ENCODE measurements around the gene CTIF. TPM values are rescaled to one million over a fixed set of nuclear protein-coding genes. Genes with fewer than 3 reads are reported as not detected.
"Not testable (repeated sequence)": the region's sequence is repeated elsewhere in the genome, so short reads cannot be mapped to it uniquely, and the experiment has no call there.

The CTIF gene
- total RNA-seq, 1 experiment from 2014 or later = 8.2 TPM

- DNase-seq (ENCODE audit: low read depth) = no peak
Measured at GRCh38 chr18:48706731-48707130, 167.9 kb downstream of the CTIF start.

DNA sequence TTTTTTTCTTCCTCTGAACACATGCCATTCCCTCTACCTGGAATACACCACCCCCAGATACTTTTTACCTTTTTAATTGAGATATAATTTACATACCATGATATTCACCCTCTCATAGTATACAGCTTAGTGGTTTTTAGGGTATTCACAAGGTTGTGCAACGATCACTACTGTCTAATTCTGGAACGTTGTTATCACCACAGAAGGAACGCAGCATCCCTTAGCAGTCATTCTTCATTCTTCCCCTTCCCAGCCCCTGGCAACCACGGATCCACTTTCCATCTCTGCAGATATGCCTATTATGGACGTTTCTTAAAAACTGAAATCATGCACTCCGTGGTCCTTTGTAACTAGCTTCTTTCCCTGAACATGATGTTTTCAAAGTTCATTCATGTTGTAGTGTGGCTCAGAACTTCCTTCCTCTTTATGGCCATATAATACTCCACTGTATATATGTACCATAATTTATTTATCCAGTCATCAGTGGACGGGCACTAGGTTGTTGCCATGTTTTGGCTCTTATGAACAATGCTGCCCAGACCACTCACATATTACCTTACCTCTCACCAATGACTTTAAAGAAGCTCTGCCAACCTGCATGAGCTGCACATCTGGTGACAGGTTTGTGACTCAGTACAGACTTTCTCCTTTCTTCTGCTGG, 168.9 kb downstream of the CTIF start:
- DNase-seq (ENCODE audit: low read depth) = no peak

GRCh38 chr18:48708807-48709206, 170.0 kb downstream of the CTIF start:
- DNase-seq (ENCODE audit: low read depth) = no peak

GRCh38 chr18:48709371-48710062, 170.7 kb downstream of the CTIF start:
- DNase-seq (ENCODE audit: low read depth) = no peak

GRCh38 chr18:48711651-48712486, 173.0 kb downstream of the CTIF start:
- peak; percentile 27 for DNase-seq (ENCODE audit: low read depth)

- DNase-seq (ENCODE audit: low read depth) = no peak
Measured at GRCh38 chr18:48713309-48713708, 174.5 kb downstream of the CTIF start.

- no peak for DNase-seq (ENCODE audit: low read depth)
Measured at GRCh38 chr18:48714873-48715272, 176.0 kb downstream of the CTIF start.

GRCh38 chr18:48715711-48716361, 177.0 kb downstream of the CTIF start:
- no peak for DNase-seq (ENCODE audit: low read depth)

DNA sequence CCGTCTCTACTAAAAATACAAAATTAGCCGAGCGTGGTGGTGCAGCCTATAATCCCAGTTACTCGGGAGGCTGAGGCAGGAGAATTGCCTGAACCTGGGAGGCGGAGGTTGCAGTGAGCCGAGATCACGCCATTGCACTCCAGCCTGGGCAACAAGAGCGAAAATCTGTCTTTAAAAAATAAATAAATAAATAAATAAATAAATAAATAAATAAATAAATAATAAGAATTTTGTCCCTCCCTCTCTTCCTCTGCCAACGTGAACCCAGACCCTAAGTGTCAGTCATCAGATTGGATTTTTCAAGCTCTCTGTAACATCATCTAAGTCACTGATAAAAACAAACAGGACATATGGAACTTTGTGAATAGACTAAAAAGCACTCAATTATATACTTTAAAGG, 178.4 kb downstream of the CTIF start:
- DNase-seq (ENCODE audit: low read depth) = not testable (repeated sequence)

- DNase-seq (ENCODE audit: low read depth) = no peak
Measured at GRCh38 chr18:48718251-48718959, 179.6 kb downstream of the CTIF start.

DNA sequence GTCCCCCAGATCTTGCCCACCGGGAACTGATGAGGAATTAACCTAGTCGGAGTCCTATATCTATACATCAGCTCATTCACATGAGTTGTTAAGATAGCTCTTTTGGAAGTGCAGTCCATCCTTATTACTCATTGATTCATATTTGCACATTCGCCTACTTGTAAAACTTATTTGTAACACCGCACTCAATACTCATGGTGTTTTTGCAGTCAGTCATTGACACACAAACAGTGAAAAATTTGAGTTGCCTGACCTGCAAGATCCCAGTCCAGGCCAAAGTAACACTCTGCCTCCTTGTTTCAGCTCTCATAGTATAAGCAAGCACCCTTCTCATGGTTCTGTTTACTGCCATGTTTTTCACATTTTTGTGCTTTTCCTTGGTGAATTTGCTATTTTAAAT, 180.6 kb downstream of the CTIF start:
- DNase-seq (ENCODE audit: low read depth) = no peak

GRCh38 chr18:48719974-48720654, 181.3 kb downstream of the CTIF start:
- peak; percentile 24 for DNase-seq (ENCODE audit: low read depth)

DNA sequence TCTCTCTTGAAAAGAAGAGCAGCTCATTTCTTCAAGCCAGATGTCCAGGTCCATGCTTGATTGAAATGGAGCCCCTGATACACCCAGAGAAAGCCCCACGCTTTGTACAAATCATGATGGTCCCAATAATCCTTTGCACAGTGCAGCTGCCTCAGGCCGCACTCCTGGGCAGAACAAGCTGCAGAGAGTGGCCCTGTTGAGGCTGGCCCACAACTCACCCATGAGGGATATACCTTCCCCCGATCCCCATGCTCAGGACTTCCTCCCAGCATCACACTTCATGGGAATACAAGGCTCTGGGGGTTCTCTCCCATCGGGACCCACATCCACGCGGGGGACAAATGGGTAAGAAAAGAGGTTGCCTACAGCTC, 181.8 kb downstream of the CTIF start:
- DNase-seq (ENCODE audit: low read depth) = no peak

DNA sequence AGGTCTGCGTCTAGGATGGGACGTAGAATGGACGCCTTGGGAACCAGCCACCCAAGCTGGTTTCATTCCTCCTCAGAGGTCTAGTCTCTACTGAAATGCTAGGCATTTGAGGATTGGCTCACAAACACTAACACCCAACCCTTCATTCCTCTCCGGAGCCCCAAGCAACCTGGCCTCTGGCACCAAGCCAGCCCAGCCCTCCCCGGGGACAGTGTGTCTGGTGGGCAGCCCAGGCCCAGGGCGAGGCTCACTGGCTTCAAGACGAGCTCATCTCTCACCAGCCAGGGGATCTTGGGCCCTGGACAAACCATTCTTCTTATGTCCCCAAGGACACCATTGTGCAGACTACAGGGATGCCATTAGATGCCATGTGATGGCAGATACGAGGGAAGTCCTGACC, 182.5 kb downstream of the CTIF start:
- no peak for DNase-seq (ENCODE audit: low read depth)

GRCh38 chr18:48723016-48723415, 184.2 kb downstream of the CTIF start:
- DNase-seq (ENCODE audit: low read depth) = no peak

DNA sequence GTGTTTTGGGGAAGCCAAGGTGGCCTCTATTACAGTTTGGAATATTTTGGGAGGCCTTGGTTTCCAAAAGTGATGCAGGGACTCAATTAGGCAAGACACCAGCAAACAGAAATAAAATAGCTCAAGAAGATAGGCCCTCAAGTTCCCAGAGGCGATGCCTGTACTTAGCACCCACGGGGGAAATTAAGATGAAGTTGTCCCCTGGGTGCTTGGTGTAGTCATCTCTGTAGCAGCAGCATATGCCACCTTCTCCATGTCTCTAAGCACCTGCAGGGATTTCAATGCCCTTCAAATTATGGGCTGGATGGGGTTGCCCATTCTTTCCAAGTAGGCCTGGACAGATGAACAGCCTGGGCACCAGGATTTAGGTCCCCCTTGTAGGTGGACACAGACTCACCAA, 185.0 kb downstream of the CTIF start:
- DNase-seq (ENCODE audit: low read depth) = no peak

DNA sequence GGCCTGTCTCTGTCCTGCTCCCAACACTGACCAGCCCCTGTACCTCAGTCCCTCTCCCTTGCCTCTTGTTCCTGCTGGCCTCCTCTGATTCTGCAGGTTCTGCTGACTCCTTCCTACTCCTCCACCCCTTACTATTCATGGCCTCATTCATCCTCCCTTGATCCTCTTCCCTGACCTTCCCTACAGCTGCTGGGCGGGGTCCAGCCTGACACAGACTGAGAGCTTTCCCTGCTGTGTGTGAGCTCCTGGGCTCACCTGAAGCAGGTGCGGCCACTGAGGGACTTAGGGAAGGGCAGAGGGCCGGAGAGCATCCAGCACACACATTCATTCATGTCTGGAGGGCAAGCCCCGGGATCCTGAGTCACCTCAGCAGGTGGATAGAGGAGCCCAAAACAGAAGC, 185.6 kb downstream of the CTIF start:
- DNase-seq (ENCODE audit: low read depth) = no peak

DNA sequence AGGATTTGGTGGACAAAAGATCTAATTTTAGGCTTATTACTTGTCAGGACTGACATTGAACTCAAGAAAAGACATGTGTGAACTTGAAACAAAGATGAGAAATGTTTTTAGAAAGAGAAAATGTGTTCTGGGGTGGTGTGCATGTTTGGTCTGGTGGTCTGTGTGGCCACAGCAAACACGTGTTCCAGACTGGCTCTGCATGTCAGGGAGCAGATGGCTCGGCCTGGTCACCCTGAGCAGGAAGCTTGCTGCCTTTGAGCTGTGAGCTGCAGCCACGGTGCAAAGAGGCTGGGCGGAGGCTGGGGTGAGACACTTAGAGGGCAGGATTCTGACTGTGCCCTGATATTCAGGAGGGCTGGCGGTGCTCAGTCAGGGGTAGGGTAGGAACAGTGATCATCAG, 186.1 kb downstream of the CTIF start:
- no peak for DNase-seq (ENCODE audit: low read depth)

DNA sequence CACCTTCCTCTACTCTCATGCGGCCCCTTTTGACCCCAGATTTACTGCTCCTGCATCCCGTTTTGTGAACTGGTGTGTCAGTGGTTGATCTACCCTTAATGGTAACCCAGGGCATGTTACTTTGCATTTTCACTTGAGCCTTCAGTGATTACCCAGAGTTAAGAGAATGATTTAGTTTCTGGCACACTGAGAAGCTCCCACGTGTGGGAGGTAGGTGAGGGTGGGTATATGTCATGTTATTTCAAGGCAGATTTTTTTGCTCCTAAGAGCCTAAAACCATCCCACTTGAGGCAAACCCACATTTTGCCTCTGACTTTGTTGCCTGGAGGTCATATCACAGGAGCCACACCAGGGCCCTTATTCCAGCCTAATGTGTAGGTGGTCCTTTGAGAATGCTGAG, 186.7 kb downstream of the CTIF start:
- DNase-seq (ENCODE audit: low read depth) = no peak

GRCh38 chr18:48727681-48728080, 188.8 kb downstream of the CTIF start:
- DNase-seq (ENCODE audit: low read depth) = no peak

GRCh38 chr18:48728204-48728833, 189.5 kb downstream of the CTIF start:
- peak; percentile 91 for DNase-seq (ENCODE audit: low read depth)
